Measurements from ENCODE around the gene C9orf43. TPM values are rescaled to one million over a fixed set of nuclear protein-coding genes. Genes with fewer than 3 reads are reported as not detected.
A peak's percentile ranks its signal among the peaks of the same experiment; 100 is the strongest.
"Not testable (repeated sequence)": the region's sequence is repeated elsewhere in the genome, so short reads cannot be mapped to it uniquely, and the experiment has no call there.

The C9orf43 gene
- total RNA-seq, 8 experiments from 2014 or later, result 0.54 to 2.4 (median 1.1) TPM

DNA sequence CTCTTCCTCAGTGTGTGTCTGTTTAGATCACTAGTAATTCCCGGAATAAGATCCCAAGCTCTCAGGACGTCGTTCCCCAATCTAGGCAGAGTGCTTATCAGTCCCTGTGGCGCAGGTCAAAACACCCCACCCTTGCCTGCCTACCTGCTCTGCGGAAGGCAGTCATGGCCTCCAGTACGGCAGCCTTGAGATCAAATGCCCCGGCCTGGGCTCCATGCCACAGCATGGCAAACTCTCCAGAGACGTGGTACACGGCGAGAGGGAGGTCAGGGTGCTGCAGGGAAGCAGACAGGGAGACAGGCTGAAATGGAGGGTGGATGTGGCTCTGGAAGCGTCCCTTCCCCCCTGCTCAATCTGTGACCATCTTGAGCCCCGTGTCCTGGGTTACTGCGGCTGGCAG is 21.7 kb upstream of the C9orf43 start:
- no peak for ATAC-seq (replicated peaks in 6 of 8)
- in situ Hi-C loops (cut with MboI; ENCODE audit: low pct_unique_long_range_greater_than_20kb in 2 of 9, low sequenced_read_pairs in 9 of 9, unreplicated experiment in 9 of 9), result no loop called here
- no peak overlapping the region for H3K4me3 ChIP-seq
- WGBS, 10 experiments, result 80 to 100% (median 92%) methylated on average over 1 to 5 of the region's 13 CpGs; no CpG with 5 or more reads in 3 of the 10 experiments
- H3K4me1 ChIP-seq (replicated peaks in 1 of 2), result peaks cover 0 to 3% of the 10 kb centered on the region in 2 donors
- no peak overlapping the region for H3K27ac ChIP-seq

DNA sequence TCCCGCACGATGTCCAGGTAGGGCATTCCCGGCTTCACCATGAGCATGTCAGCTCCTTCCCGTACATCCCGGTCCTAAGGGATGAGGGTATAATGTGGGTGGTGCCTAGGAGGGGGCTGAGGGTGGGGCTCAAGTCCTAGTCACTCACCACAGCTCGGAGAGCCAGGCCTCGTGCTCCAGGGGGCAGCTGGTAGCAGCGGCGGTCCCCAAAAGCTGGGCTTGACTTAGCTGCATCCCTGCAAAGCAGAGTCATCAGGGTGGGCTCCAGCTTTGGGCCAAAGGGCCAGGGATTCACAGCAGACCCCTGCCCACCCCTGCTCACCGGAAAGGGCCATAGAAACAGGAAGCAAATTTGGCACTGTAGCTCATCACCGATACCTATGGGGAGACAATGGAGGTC is 21.1 kb upstream of the C9orf43 start:
- in situ Hi-C loops (cut with MboI; ENCODE audit: low pct_unique_long_range_greater_than_20kb in 2 of 9, low sequenced_read_pairs in 9 of 9, unreplicated experiment in 9 of 9), result no loop called here

DNA sequence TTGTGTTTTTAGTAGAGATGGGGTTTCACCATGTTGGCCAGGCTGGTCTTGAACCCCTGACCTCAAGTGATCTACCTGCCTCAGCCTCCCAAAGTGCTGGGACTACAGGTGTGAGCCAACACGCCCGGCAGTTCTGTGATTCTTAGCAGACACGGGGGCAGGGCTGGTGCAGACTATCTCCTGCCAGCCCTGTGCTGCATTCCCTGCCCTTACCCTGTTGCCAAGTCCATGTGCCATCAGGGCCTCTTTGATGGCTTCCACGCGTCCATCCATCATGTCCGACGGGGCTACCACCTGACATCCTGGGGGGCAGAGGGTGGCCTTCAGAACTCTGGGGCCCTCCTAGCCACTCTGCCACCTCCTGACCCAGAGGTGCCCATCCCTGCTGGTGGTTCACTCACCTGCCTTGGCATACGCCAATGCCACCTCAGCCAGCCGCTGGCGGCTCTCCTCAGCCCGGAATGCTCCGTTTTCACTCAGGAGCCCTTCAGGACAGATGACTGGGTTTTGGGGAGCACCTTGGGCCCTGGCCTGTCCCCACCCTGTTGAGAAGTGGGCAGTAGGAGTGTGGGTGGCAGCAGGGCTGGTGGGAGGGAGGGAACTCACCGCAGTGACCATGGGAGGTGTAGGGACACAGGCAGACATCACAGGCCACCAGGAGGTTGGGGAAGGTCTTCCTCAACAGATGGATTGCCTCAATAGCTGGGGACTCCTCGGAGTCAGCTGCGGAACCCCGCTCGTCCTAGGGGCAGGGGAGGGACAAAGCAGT is 20.2 kb upstream of the C9orf43 start:
- no peak for ATAC-seq (replicated peaks in 6 of 8)
- Histone ChIP-seq H3K27ac (no peak overlapping the region), H3K4me3 (no peak overlapping the region), H3K4me1 (replicated peaks in 1 of 2) (peaks cover 0 to 3% of the 10 kb centered on the region in 2 donors)
- in situ Hi-C loops (cut with MboI; ENCODE audit: low pct_unique_long_range_greater_than_20kb in 2 of 9, low sequenced_read_pairs in 9 of 9, unreplicated experiment in 9 of 9), result no loop called here
- WGBS, 10 experiments, result 80 to 100% (median 98%) methylated on average over 1 to 8 of the region's 17 CpGs; no CpG with 5 or more reads in 6 of the 10 experiments

More for the DNA sequence above, 21.1 kb upstream of the C9orf43 start:
- H3K4me1 ChIP-seq (replicated peaks in 1 of 2), result peaks cover 0 to 3% of the 10 kb centered on the region in 2 donors
- no peak overlapping the region for H3K27ac ChIP-seq
- H3K4me3 ChIP-seq, result no peak overlapping the region
- no peak for ATAC-seq (replicated peaks in 6 of 8)
- 87 to 100% methylated on average over 1 to 3 of the region's 11 CpGs; no CpG with 5 or more reads in 8 of the 10 experiments for WGBS, 10 experiments

DNA sequence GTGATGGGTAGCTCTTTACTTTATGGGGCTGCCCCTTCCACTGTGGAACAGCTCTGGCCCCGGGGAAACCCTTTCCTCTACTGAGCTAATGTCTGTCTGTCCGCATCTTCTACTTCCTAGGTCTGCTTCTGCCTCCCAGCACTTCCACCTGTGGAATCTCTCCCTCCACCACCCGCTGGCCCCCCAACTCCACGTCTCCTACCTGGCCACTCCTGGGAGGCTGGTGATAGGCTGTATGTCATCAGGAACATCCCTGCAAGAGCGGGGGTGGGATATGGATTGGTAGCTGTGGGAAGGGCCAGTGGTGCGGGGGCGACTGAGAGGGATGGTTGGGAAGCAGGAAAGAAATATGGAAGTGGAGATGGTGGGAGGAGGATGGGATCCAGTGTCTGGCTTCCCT is 18.6 kb upstream of the C9orf43 start:
- peaks cover 0 to 3% of the 10 kb centered on the region in 2 donors for H3K4me1 ChIP-seq (replicated peaks in 1 of 2)
- no peak for ATAC-seq (replicated peaks in 6 of 8)
- in situ Hi-C loops (cut with MboI; ENCODE audit: low pct_unique_long_range_greater_than_20kb in 2 of 9, low sequenced_read_pairs in 9 of 9, unreplicated experiment in 9 of 9), result no loop called here
- 92 to 100% methylated on average over 1 to 2 of the region's 7 CpGs; no CpG with 5 or more reads in 8 of the 10 experiments for WGBS, 10 experiments
- no peak overlapping the region for H3K4me3 ChIP-seq
- H3K27ac ChIP-seq, result no peak overlapping the region

DNA sequence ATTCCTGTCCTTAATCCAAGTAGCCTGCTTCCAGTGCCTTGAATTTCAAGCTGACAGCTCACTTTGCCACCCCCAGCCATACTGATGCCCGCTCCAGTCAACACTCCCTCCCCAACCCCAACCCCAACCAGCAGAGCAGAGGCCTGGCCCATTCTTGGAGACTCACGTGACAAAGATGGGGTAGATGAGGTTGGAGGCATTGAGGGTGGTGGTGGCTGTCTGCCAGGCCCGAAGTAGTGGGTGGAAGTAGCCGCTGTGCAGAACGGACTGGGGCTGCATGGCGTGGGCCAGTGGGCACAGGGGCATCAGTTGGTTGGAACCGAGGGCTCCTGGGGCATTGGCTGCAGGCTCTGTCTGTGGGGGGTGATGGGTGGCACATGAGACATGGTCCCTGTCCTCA is 17.3 kb upstream of the C9orf43 start:
- H3K27ac ChIP-seq, result no peak overlapping the region
- no peak for ATAC-seq (replicated peaks in 6 of 8)
- no peak overlapping the region for H3K4me3 ChIP-seq
- H3K4me1 ChIP-seq (replicated peaks in 1 of 2), result no peaks in the 10 kb centered on the region
- in situ Hi-C loops (cut with MboI; ENCODE audit: low pct_unique_long_range_greater_than_20kb in 2 of 9, low sequenced_read_pairs in 9 of 9, unreplicated experiment in 9 of 9), result no loop called here
- 80 to 100% methylated on average over 1 of the region's 7 CpGs; no CpG with 5 or more reads in 8 of the 10 experiments for whole genome bisulfite sequencing, 10 experiments

DNA sequence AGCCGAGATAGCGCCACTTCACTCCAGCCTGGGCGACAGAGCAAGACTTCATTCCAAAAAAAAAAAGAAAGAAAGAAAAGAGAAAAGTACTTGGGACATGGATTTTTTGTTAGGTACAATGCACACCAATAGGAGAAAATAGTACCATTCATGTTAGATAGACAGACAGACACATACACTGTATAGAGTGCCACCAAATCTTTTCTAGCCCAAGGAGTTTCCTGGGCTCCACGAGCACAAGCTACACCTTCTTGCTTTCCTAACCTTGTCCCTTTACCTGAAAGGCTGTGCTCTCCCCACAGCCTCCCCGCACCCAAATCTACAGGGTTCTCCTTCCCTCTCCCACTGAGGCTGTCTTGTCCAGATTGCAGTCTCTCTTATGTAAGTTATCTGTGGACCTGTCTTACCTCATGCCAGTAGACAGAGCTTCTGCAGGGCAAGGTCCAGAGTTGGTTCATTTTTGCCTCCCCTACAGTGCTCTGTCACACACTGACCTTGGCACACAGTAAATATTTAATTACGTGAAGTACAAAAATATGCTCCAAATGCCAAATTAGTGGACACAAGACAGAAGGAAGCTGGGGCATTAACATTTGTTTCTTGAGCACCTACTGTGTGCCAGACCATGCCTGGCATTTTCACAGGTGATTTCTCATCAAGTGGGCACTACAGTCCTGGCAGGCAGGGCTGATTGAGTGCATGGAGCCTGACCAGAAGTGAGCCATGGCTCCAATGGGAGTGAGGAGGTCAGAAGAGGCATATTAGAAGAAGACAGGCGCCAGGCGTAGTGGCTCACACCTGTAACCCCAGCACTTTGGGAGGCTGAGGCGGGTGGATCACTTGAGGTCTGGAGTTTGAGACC is 15.3 kb upstream of the C9orf43 start:
- Histone ChIP-seq H3K4me3 (no peak overlapping the region), H3K4me1 (replicated peaks in 1 of 2) (peaks cover 0 to 3% of the 10 kb centered on the region in 2 donors), H3K27ac (no peak overlapping the region)
- WGBS, 10 experiments, result 67 to 100% (median 100%) methylated on average over 1 to 6 of the region's 9 CpGs; no CpG with 5 or more reads in 2 of the 10 experiments
- ATAC-seq (replicated peaks in 6 of 8), result no peak
- in situ Hi-C loops (cut with MboI; ENCODE audit: low pct_unique_long_range_greater_than_20kb in 2 of 9, low sequenced_read_pairs in 9 of 9, unreplicated experiment in 9 of 9), result no loop called here

DNA sequence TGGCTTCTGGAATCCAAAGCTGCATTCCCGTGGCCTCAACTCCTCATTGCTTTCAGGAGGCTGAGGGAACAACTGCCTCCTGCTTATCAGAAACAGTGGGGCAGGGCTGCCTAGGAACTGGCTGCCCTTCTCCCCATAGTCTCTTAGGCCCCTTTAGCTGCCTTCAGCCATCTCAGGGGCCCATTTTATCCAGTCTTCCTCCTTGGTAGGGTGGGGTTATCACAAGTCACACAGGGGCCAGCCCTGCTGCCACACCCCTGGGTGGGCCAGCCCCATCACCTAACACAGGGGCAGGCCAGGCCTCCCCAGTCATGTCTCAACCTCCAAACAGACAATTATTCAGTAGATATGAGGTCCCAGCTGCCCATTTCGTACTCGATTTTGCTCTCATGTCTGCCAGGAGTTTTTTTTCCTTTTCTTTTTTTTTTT is 13.3 kb upstream of the C9orf43 start:
- Histone ChIP-seq H3K4me1 (replicated peaks in 1 of 2) (peaks cover 0 to 13% of the 10 kb centered on the region in 2 donors), H3K4me3 (no peak overlapping the region), H3K27ac (no peak overlapping the region)
- in situ Hi-C loops (cut with MboI; ENCODE audit: low pct_unique_long_range_greater_than_20kb in 2 of 9, low sequenced_read_pairs in 9 of 9, unreplicated experiment in 9 of 9), result no loop called here
- WGBS, 10 experiments, result 40 to 100% (median 81%) methylated on average over 1 to 3 of the region's 3 CpGs; no CpG with 5 or more reads in 4 of the 10 experiments
- ATAC-seq (replicated peaks in 6 of 8), result no peak

DNA sequence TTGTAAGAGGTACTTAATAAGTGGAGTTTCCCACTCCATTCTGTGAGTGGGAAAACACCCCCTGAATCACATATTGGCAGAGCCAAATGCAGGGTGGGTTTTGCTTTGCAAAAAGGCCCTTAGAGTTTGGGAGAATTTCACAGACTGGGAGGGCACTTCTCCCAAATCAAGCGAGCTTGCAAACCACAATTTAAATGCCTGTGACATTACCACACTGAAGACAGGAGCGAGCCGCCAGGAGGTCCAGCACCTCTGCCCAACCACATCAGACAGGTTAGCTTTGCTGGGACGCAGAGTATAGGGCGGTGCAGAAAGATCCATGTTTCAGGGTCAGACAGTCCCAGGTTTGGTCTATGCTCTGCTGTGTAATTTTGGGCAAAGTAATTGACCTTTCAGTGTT is 11.8 kb upstream of the C9orf43 start:
- Histone ChIP-seq H3K4me3 (no peak overlapping the region), H3K4me1 (replicated peaks in 1 of 2) (peaks cover 0 to 13% of the 10 kb centered on the region in 2 donors), H3K27ac (no peak overlapping the region)
- WGBS, 10 experiments, result 86 to 100% (median 100%) methylated on average over 1 to 5 of the region's 5 CpGs; no CpG with 5 or more reads in 3 of the 10 experiments
- in situ Hi-C loops (cut with MboI; ENCODE audit: low pct_unique_long_range_greater_than_20kb in 2 of 9, low sequenced_read_pairs in 9 of 9, unreplicated experiment in 9 of 9), result no loop called here
- ATAC-seq (replicated peaks in 6 of 8), result no peak

DNA sequence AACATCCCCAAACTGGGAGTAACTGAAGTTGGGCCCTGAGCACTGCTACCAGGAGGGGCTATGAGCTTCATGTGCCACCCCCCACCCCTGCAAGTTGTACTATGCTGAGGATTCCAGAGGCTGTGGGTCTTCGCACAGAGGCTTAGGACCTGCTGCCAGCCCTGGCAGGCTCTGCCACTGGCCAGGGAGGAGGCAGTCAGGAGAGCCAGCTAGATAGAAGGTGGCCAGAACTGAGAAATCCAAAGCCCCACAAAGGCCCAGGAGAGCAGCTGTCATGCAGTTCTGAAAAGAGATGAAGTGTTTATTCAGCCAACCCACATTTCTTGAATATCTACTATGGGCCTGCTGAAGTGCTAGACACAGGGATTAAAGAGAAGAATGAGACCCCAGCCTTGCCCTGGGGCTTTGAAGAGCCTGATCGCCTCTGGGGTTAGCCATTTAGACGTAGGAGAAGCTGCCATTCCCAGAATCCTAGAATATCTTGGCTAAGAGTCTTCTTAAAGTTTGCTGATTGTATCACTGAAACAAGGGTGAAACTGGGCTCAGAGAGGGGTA is 10.8 kb upstream of the C9orf43 start:
- Histone ChIP-seq H3K27ac (no peak overlapping the region), H3K4me1 (replicated peaks in 1 of 2) (peaks cover 0 to 13% of the 10 kb centered on the region in 2 donors), H3K4me3 (peak overlapping the region in 2 of 5 donors; percentile 76 to 90)
- 58 to 100% (median 90%) methylated on average over 1 to 2 of the region's 3 CpGs; no CpG with 5 or more reads in 6 of the 10 experiments for WGBS, 10 experiments
- in situ Hi-C loops (cut with MboI; ENCODE audit: low pct_unique_long_range_greater_than_20kb in 2 of 9, low sequenced_read_pairs in 9 of 9, unreplicated experiment in 9 of 9), result no loop called here
- ATAC-seq (replicated peaks in 6 of 8), result no peak

DNA sequence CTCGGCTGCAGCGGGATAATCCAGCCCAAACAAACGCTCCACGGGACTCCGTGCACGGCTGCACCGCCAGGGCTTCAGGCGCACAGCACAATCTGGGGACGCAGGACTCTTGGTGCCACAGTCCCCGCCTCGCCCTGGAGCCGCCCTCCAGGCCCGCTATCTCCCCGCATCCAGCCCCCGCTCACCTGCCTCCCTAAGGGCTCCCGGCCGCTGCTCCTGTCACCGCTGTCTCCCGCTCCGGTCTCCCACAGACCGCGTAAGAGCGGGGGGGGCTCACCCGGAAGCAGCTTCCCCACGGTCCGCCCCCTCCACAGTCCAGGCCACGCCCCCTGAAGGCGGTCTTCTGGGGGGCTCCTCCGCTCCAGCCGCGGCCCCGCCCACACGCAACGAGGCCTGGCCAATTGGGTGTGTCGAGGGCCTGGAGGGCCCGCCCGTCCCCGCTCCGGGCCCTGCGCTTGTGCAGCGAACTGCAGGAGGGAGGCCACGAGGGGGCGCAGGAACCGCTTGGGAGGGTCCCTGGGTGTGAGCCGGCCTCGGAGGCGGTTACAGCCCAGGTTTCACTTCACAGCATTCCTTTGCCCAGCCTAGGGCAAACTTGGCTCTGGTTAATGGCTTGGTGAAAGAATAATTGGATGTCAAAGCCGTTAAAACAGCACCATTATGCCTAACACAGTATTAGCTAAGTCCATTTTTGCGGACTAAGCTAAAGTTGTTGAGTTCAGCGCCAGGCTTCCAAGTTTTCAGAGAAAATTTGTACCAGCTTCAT is 9.3 kb upstream of the C9orf43 start, which contains the start of gene ALAD:
Gene ALAD, minus strand, starts transcription at position 258 of the 766 bp plus-strand sequence. CDS start 7,725 bp downstream, outside the sequence.
- H3K27ac ChIP-seq, result peak within 1 kb of the TSS; percentile 14 to 23
- ATAC-seq (replicated peaks in 6 of 8), result peak; percentile 92 to 97 (median 96)
- in situ Hi-C loops (cut with MboI; ENCODE audit: low pct_unique_long_range_greater_than_20kb in 2 of 9, low sequenced_read_pairs in 9 of 9, unreplicated experiment in 9 of 9), result no loop called here

DNA sequence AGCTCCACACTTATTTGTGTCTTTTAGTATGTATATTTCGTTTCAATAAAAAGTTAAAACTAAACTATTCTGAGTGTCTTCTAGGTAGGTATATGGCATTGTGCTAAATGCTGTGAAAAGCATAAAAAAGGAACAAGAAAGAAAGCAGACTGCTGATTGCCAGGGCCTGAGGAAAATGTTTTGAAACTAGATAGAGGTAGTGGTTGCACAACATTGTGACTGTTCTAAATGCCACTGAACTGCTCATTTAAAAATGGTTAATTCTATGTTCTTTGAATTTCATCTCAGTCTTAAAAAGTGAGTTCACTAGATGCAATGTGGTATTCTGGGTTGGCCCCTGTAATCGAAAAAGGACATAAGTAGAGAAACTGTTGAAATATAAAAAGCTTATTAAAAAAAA is 6.9 kb upstream of the C9orf43 start:
- WGBS, 10 experiments, result 40 to 85% (median 67%) methylated on average over 1 to 2 of the region's 2 CpGs
- in situ Hi-C loops (cut with MboI; ENCODE audit: low pct_unique_long_range_greater_than_20kb in 2 of 9, low sequenced_read_pairs in 9 of 9, unreplicated experiment in 9 of 9), result no loop called here
- H3K4me1 ChIP-seq (replicated peaks in 1 of 2), result peaks cover 0 to 15% of the 10 kb centered on the region in 2 donors
- H3K4me3 ChIP-seq, result no peak overlapping the region
- no peak overlapping the region for H3K27ac ChIP-seq
- ATAC-seq (replicated peaks in 6 of 8), result no peak

More for the DNA sequence above, 9.3 kb upstream of the C9orf43 start, which contains the start of gene ALAD:
- whole genome bisulfite sequencing, 10 experiments, result 25 to 26% methylated on average over 2 to 4 of the region's 50 CpGs; no CpG with 5 or more reads in 8 of the 10 experiments
- Histone ChIP-seq H3K4me1 (replicated peaks in 1 of 2) (peaks cover 0 to 13% of the 10 kb centered on the region in 2 donors), H3K4me3 (peak within 1 kb of the TSS; percentile 54 to 90 (median 68))

DNA sequence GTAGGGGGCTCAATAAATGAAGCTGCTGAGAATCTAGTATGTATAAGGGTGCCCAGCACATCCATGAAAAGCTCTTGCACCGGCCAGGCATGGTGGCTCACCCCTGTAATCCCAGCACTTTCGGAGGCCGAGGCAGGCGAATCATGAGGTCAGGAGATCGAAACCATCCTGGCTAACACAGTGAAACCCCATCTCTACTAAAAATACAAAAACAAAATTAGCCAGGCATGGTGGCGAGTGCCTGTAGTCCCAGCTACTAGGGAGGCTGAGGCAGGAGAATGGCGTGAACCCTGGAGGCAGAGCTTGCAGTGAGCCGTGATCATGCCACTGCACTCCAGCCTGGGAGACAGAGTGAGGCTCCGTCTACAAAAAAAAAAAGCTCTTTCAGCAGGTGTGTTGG is 4.2 kb upstream of the C9orf43 start:
- 70 to 99% (median 78%) methylated on average over 3 to 8 of the region's 9 CpGs; no CpG with 5 or more reads in 4 of the 10 experiments for WGBS, 10 experiments
- ATAC-seq (replicated peaks in 6 of 8); in situ Hi-C loops (cut with MboI; ENCODE audit: low pct_unique_long_range_greater_than_20kb in 2 of 9, low sequenced_read_pairs in 9 of 9, unreplicated experiment in 9 of 9); H3K4me3 ChIP-seq; H3K27ac ChIP-seq: not testable (repeated sequence)
- H3K4me1 ChIP-seq (replicated peaks in 1 of 2), result peaks cover 8 to 11% of the 10 kb centered on the region in 2 donors
